Hematopoietic multipotent progenitor cell treated with erythropoietin and hydrocortisone succinate and interleukin-3 and kit ligand, for 17 days (in vitro differentiated cells): ENCODE data around the gene PSPN.
"Not testable (repeated sequence)": the region's sequence is repeated elsewhere in the genome, so short reads cannot be mapped to it uniquely, and the experiment has no call there.

Experiments used
- DNase-seq: peaks from one replicate; pipeline ENCODE4 v3.0.0-alpha.2; 2015; ENCODE audit warnings: low spot score

Gene PSPN

GRCh38 chr19:6373096-6373812, 2.5 kb downstream of the PSPN start:
- DNase-seq, result peak; percentile 97

GRCh38 chr19:6372594-6373095, 3.1 kb downstream of the PSPN start, which contains the start of gene ALKBH7:
Gene ALKBH7, plus strand, starts transcription at chr19:6372794. Its CDS starts 27 bp downstream, at chr19:6372821.
- DNase-seq, result peak; percentile 99

- no peak for DNase-seq
Observed at GRCh38 chr19:6364353-6364752, 11.4 kb downstream of the PSPN start.

GRCh38 chr19:6362351-6362801, 13.4 kb downstream of the PSPN start:
- no peak for DNase-seq

- DNase-seq, result no peak
Observed at GRCh38 chr19:6362027-6362350, 13.7 kb downstream of the PSPN start.

- DNase-seq, result not testable (repeated sequence)
Observed at GRCh38 chr19:6360857-6361216, 14.9 kb downstream of the PSPN start.

- DNase-seq, result not testable (repeated sequence)
Observed at GRCh38 chr19:6360445-6360844, 15.3 kb downstream of the PSPN start.

GRCh38 chr19:6359568-6360341, 16.0 kb downstream of the PSPN start:
- DNase-seq, result no peak

- no peak for DNase-seq
Observed at GRCh38 chr19:6358003-6358402, 17.7 kb downstream of the PSPN start.

GRCh38 chr19:6357174-6357573, 18.6 kb downstream of the PSPN start:
- DNase-seq, result no peak

GRCh38 chr19:6355321-6356040, 20.3 kb downstream of the PSPN start:
- DNase-seq, result not testable (repeated sequence)

- DNase-seq, result no peak
Observed at GRCh38 chr19:6354098-6354674, 21.5 kb downstream of the PSPN start.

- no peak for DNase-seq
Observed at GRCh38 chr19:6352381-6353165, 23.2 kb downstream of the PSPN start.

- DNase-seq, result no peak
Observed at GRCh38 chr19:6350688-6351087, 25.0 kb downstream of the PSPN start.

- not testable (repeated sequence) for DNase-seq
Observed at GRCh38 chr19:6349271-6349670, 26.5 kb downstream of the PSPN start.

GRCh38 chr19:6343462-6343861, 32.3 kb downstream of the PSPN start:
- DNase-seq, result no peak

- no peak for DNase-seq
Observed at GRCh38 chr19:6340493-6341201, 35.1 kb downstream of the PSPN start.

GRCh38 chr19:6334490-6335285, 41.0 kb downstream of the PSPN start:
- DNase-seq, result no peak

- no peak for DNase-seq
Observed at GRCh38 chr19:6333439-6333838, 42.3 kb downstream of the PSPN start, which contains the start of gene ACER1. Gene ACER1, minus strand, starts transcription at chr19:6333612. Its CDS starts 61 bp downstream, at chr19:6333551.

GRCh38 chr19:6326815-6327214, 48.9 kb downstream of the PSPN start:
- DNase-seq, result no peak
